ENCODE data around the gene OTUD4. TPM values are rescaled to one million over a fixed set of nuclear protein-coding genes. Genes with fewer than 3 reads are reported as not detected.
"Not testable (repeated sequence)": the region's sequence is repeated elsewhere in the genome, so short reads cannot be mapped to it uniquely, and the experiment has no call there.

Gene OTUD4
- total RNA-seq (10 to 100 TPM; 16.0 to 27.5 TPM), polyA plus RNA-seq (1 to 10 TPM; 5.3 to 7.2 TPM)

- peak within 1 kb of the TSS; percentile 86 to 89 (median 87) for H3K4me3 ChIP-seq (ENCODE audit: low read depth in 1 of 3, low read length in 3 of 3)
- H3K36me3 ChIP-seq (ENCODE audit: control insufficient read depth in 4 of 4, insufficient read depth in 3 of 4, low read depth in 1 of 4, low read length in 3 of 4) = no peaks in the 10 kb centered on the region
- DNase-seq (ENCODE audit: low spot score) = peak; percentile 91
- H3K27ac ChIP-seq (ENCODE audit: low read depth in 1 of 2, low read length in 2 of 2) = peak within 1 kb of the TSS; percentile 98 to 99
- H3K9me3 ChIP-seq (ENCODE audit: control insufficient read depth in 4 of 4, low read length in 3 of 4) = no peaks in the 10 kb centered on the region
- no peaks in the 10 kb centered on the region for H3K27me3 ChIP-seq (ENCODE audit: control insufficient read depth in 4 of 4, insufficient read depth in 4 of 4, low read length in 3 of 4)
- WGBS = under 1% methylated on average over 94 of the region's 94 CpGs
- peaks cover 10 to 25% (median 16%) of the 10 kb centered on the region in 4 donors for H3K4me1 ChIP-seq (ENCODE audit: control insufficient read depth in 4 of 4, insufficient read depth in 4 of 4, low read length in 3 of 4)
- TF ChIP-seq HNF4G (IDR thresholded peaks at IDR 0.05) (no peak), FOXA1 (IDR thresholded peaks at IDR 0.05) (no peak), SP1 (IDR thresholded peaks at IDR 0.05) (no peak), NR2F2 (IDR thresholded peaks at IDR 0.05) (no peak), ATF3 (IDR thresholded peaks at IDR 0.05) (no peak), TAF1 (conservative IDR thresholded peaks at IDR 0.05) (no peak), GABPA (IDR thresholded peaks at IDR 0.05 in 1 of 2, conservative IDR thresholded peaks at IDR 0.05 in 1 of 2) (peak in 1 of 2 donors; percentile 71), JUND (IDR thresholded peaks at IDR 0.05) (no peak), MAX (IDR thresholded peaks at IDR 0.05) (no peak), CTCF (IDR thresholded peaks at IDR 0.05; ENCODE audit: low read depth, low read length, missing input control) (no peak), RXRA (IDR thresholded peaks at IDR 0.05) (peak in 1 of 2 donors; percentile 15), YY1 (IDR thresholded peaks at IDR 0.05) (peak; percentile 59), HNF4A (conservative IDR thresholded peaks at IDR 0.05) (no peak), FOXA2 (IDR thresholded peaks at IDR 0.05) (no peak), REST (IDR thresholded peaks at IDR 0.05) (peak; percentile 74), EGR1 (IDR thresholded peaks at IDR 0.05; ENCODE audit: low read depth in 2 of 2) (no peak), RAD21 (IDR thresholded peaks at IDR 0.05) (no peak), ZBTB33 (IDR thresholded peaks at IDR 0.05) (no peak)
- H3K9ac ChIP-seq (ENCODE audit: low read depth in 1 of 2, low read length in 2 of 2) = peak within 1 kb of the TSS; percentile 93 to 99
Measured at GRCh38 chr4:145180298-145181090, at the start of gene OTUD4. Gene OTUD4, minus strand, starts transcription at chr4:145180589. Its CDS starts 616 bp downstream, at chr4:145179973.

GRCh38 chr4:145223228-145223627, 42.8 kb upstream of the OTUD4 start:
- not testable (repeated sequence) for H3K9ac ChIP-seq (ENCODE audit: low read depth in 1 of 2, low read length in 2 of 2); H3K36me3 ChIP-seq (ENCODE audit: control insufficient read depth in 4 of 4, insufficient read depth in 3 of 4, low read depth in 1 of 4, low read length in 3 of 4); H3K27ac ChIP-seq (ENCODE audit: low read depth in 1 of 2, low read length in 2 of 2); H3K9me3 ChIP-seq (ENCODE audit: control insufficient read depth in 4 of 4, low read length in 3 of 4); H3K4me1 ChIP-seq (ENCODE audit: control insufficient read depth in 4 of 4, insufficient read depth in 4 of 4, low read length in 3 of 4); DNase-seq (ENCODE audit: low spot score); H3K27me3 ChIP-seq (ENCODE audit: control insufficient read depth in 4 of 4, insufficient read depth in 4 of 4, low read length in 3 of 4); H3K4me3 ChIP-seq (ENCODE audit: low read depth in 1 of 3, low read length in 3 of 3)
- WGBS = 86% methylated on average over 7 of the region's 7 CpGs

GRCh38 chr4:145221529-145221928, 41.1 kb upstream of the OTUD4 start:
- not testable (repeated sequence) for H3K4me3 ChIP-seq (ENCODE audit: low read depth in 1 of 3, low read length in 3 of 3); H3K36me3 ChIP-seq (ENCODE audit: control insufficient read depth in 4 of 4, insufficient read depth in 3 of 4, low read depth in 1 of 4, low read length in 3 of 4); DNase-seq (ENCODE audit: low spot score); H3K27me3 ChIP-seq (ENCODE audit: control insufficient read depth in 4 of 4, insufficient read depth in 4 of 4, low read length in 3 of 4); H3K9ac ChIP-seq (ENCODE audit: low read depth in 1 of 2, low read length in 2 of 2); H3K9me3 ChIP-seq (ENCODE audit: control insufficient read depth in 4 of 4, low read length in 3 of 4); H3K4me1 ChIP-seq (ENCODE audit: control insufficient read depth in 4 of 4, insufficient read depth in 4 of 4, low read length in 3 of 4); H3K27ac ChIP-seq (ENCODE audit: low read depth in 1 of 2, low read length in 2 of 2)
- WGBS = 89% methylated on average over 5 of the region's 5 CpGs
